Astrocyte (in vitro differentiated cells and primary cell): ENCODE measurements around the gene VCL.

ENCODE experiments used
- EZH2 ChIP-seq: IDR thresholded peaks from 2 replicates; pipeline ENCODE4 v1.6.1; 2012; ENCODE audit warnings: mild to moderate bottlenecking, low read length, inconsistent platforms; ENCODE audit not compliant: insufficient read depth
- TF ChIP-seq, protein P1 (sequence below): IDR thresholded peaks from 2 replicates; pipeline ENCODE4 v1.5.1; 2011; ENCODE audit warnings: low read depth, mild to moderate bottlenecking, inconsistent platforms, low read length, moderate library complexity; ENCODE audit not compliant: insufficient read depth

DNA sequence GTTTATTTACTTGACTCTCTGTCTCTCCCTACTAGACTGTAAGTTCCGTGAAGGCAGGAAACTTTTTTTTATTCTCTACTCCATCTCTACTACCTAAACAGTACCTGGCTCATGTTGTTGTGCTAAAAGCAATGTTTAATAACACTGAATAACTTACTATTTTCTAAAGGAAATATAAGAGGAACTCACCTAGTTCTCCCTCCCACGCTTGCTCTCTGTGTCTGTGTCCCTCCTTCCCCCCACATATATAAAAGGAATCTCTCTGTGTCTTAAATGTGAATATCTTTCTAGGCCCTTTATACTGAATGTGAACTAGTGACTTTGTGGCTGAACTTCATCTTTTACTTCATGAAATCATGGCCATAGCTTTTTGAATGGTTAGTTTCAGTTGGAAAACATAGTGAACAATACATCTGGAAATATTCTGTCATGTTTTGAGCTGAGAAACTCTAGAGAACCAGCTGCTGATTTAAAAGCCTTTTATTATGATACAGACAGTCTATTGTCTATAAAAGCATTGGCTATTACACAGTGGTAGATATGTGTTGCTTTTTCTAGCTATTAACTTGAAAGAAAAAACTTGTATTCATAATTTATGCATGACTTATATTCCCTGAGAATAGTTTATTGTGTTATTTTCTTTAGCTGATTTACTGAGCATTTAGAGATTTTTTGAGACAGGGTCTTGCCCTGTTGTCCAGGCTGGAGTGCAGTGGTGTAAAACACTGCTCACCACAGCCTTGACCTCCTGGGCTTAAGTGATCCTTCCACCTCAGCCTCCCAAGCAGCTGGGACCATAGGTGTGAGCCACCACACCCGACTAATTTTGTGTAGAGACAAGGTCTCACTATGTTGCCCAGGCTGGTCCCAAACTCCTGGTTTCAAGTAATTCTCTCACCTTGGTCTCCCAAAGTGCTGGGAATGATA, 42.5 kb downstream of the VCL start:
- TF ChIP-seq, protein P1, sequence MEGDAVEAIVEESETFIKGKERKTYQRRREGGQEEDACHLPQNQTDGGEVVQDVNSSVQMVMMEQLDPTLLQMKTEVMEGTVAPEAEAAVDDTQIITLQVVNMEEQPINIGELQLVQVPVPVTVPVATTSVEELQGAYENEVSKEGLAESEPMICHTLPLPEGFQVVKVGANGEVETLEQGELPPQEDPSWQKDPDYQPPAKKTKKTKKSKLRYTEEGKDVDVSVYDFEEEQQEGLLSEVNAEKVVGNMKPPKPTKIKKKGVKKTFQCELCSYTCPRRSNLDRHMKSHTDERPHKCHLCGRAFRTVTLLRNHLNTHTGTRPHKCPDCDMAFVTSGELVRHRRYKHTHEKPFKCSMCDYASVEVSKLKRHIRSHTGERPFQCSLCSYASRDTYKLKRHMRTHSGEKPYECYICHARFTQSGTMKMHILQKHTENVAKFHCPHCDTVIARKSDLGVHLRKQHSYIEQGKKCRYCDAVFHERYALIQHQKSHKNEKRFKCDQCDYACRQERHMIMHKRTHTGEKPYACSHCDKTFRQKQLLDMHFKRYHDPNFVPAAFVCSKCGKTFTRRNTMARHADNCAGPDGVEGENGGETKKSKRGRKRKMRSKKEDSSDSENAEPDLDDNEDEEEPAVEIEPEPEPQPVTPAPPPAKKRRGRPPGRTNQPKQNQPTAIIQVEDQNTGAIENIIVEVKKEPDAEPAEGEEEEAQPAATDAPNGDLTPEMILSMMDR = no peak
- TF ChIP-seq EZH2 = no peak
